GM10847 (cell line): ENCODE results near the gene PRKCE.

ENCODE experiments used
- POLR2A ChIP-seq: IDR thresholded peaks from 2 replicates; pipeline ENCODE4 v1.6.1; 2011; ENCODE audit not compliant: insufficient read length; ENCODE audit errors: extremely low read depth

The PRKCE gene

GRCh38 chr2:45720210-45720609, 68.7 kb downstream of the PRKCE start:
- TF ChIP-seq POLR2A, result no peak

- no peak for TF ChIP-seq POLR2A
These were observed 69.7 kb downstream of the PRKCE start for GRCh38 chr2:45721150-45721549.

GRCh38 chr2:45722477-45722876, 71.0 kb downstream of the PRKCE start:
- TF ChIP-seq POLR2A, result no peak

DNA sequence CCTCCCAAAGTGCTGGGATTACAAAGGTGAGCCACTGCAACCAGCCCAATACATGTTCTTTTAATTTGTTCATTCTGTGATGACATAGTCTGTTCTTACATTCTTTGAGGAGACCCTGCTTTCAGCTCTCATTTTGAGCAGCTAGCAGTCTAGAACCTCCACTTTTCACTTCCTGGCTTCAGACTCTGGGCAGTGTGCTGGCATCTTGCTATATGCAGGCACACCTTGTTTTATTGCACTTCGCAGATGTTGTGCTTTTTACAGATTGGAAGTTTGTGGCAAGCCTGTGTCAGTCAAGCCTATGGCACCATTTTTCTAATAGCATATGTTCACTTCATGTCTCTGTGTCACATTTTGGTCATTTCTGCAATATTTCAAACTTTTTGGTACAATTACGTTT, 72.4 kb downstream of the PRKCE start:
- no peak for TF ChIP-seq POLR2A

DNA sequence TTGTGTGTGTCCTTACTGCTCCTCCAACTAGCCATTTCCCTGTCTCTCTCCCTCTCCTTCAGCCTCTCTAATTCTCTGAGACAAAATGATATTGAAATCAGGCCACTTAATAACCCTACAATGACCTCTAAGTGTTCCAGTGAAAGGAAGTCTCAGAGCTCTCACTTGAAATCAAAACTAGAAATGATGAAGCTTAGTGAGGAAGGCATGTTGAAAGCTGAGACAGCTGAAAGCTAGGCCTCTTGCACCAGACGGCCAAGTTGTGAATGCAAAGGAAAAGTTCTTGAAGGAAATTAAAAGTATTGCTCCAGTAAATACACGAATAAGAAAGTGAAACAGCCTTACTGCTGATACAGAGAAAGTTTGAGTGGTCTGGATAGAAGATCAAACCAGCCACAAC, 72.9 kb downstream of the PRKCE start:
- TF ChIP-seq POLR2A, result no peak

DNA sequence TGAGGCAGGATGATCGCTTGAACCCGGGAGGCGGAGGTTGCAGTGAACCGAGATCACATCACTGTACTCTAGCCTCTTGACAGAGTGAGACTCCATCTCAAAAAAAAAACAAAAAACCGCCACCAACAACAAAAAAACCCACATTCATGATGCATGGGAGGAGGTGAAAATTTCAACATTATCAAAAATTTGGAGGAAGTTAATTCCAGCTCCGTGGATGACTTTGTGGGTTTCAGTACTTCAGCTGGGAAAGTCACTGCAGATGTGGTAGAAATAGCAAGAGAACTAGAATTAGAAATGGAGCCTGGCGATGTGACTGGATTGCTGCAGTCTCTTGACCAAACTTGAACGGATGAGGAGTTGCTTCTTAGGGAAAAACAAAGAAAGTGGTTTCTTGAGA, 74.3 kb downstream of the PRKCE start:
- no peak for TF ChIP-seq POLR2A

- TF ChIP-seq POLR2A, result no peak
These were observed 74.7 kb downstream of the PRKCE start for GRCh38 chr2:45726188-45726587.

GRCh38 chr2:45728458-45728942, 77.0 kb downstream of the PRKCE start:
- TF ChIP-seq POLR2A, result no peak

DNA sequence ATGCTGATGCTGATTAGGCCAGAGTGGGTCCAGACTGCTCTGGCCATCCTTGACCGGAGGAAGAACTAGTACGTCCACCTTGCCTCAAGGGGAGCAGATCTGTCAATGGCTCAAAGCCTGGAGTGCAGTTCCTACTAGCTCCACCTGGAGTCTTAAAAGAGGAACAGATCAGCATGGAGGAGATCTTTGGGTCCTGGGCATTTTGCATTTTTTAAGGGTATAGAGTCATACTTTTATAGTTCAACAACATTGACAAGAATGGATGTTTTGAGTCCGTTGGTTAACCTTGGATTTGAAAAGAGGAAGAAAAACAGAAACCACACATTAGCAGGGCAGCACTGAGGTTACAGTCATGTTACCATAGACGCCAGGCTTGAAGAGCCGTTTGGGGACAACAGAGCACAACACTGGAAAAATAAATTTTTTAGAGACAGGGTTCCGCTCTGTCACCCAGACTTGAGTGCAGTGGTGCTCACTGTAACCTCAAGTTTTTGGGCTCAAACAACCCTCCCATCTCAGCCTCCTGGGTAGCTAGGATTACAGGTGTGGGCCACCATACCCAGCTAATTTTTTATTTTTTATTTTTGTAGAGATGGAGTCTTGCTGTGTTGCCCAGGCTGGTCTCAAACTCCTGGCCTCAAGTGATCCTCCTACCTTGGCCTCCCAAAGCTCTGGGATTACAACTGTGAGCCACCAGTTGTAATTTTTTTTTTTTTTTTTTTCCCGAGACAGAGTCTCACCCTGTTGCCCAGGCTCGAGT, 78.5 kb downstream of the PRKCE start:
- no peak for TF ChIP-seq POLR2A

DNA sequence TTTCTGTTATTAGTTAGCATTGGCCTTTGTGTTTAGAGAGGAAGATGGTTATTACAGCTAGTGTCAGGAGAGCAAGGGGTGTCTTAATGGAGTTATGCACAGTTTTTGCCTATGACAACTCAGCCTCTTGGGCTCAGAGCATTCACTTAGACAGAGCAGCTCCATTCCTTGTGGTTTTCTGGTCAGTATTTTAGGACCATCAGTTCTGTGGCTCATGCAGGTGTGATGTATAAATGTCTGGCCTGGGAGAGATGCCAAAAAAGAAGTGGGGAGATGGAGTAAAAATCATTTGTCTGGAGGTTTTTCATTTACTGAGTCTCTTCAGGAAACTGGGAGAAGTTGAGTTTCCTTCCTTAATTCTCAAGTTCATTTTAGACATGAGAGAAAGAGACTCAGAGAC, 79.7 kb downstream of the PRKCE start:
- TF ChIP-seq POLR2A, result no peak

DNA sequence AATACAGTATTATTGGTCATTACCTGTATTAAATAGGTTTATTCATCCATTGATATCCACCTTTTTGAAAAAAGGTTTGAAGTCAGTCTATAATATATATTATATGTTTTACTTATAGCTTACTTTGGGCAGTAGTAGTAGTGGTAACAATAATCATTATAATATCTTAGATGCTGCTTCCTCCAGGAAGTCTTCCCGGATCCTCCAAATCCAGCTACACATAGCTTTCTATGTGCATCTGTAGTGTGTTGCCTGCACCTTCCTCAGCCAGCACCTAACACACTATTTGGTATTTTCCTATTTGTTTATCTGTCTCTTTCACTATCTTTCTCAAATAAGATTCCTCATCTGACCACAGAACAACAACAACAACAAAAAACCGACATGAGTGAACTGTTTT, 81.0 kb downstream of the PRKCE start:
- no peak for TF ChIP-seq POLR2A

GRCh38 chr2:45732946-45733345, 81.5 kb downstream of the PRKCE start:
- TF ChIP-seq POLR2A, result no peak

DNA sequence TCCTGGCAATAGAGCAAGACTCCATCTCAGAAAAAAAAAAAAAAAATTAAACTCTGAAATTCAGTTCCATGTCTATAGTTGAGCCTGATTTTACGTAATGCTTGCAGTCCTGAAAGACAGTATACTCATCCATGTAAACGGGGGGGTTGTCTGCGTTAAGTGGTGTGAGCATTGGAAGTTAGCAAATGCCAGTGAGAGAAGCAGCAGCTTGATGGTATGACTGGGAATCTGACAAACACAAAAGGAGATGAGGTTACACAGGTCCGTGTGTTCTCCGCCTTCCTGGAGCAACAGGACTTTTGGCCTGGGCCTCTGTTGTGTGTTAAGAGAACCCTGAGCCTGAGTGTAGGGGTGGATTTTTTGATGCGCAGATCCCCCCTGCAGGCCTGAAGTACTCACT, 82.9 kb downstream of the PRKCE start:
- no peak for TF ChIP-seq POLR2A

- TF ChIP-seq POLR2A, result no peak
These were observed 83.5 kb downstream of the PRKCE start for GRCh38 chr2:45734952-45735351.

DNA sequence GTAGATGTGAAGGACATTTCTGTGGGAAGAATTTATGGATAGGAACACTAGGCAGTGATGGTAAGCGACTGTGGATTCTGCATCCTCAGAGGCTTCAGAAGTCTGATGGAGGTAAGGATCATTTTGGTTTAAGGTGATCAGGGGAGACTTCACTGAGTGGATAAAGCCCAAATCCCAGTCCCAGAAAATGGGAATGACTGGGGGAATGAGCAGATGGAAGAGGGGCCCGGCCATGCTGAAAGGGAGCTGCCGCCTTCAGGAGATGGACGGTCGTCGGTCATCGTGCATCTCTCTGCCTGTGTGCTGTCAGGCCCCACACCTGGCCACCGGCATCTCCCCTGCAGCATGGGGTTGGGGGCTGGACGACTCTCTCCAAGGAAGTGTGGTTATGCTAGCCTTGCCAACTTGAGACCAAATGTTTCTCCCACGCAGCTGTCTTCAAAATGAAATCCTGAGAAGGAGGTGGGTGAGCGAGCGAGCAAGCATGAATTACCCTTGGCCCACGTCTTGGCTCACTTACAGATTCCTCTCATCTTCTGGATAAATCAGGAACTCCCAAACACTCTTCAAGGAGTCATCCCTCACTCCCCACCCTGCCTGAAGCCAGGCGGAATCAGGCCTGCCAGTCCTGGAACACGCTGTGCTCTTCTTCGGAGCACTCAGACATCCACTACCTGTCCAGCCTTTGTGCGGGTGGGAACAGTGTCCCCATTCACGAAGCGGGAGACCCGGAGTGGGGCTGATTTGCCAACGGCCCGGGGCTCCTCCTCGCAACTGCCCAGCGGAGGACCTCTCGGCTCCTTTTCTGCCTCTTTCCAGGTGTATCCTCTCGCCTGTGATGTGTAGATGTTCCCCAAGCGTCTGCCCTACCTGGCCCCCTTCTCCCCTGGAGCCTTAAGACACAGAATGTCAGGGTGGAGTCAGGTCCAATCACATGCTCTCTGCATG, 85.6 kb downstream of the PRKCE start:
- TF ChIP-seq POLR2A, result no peak
